NOMO-1 treated with DMSO at 0.1 percent for 48 hours (cell line): ENCODE measurements around the gene RPS16.

ENCODE experiments used
- DNase-seq: peaks from one replicate; lab custom pipeline; 2025; ENCODE audit not compliant: unreplicated experiment; lab: John Stamatoyannopoulos, UW

Gene RPS16

DNA sequence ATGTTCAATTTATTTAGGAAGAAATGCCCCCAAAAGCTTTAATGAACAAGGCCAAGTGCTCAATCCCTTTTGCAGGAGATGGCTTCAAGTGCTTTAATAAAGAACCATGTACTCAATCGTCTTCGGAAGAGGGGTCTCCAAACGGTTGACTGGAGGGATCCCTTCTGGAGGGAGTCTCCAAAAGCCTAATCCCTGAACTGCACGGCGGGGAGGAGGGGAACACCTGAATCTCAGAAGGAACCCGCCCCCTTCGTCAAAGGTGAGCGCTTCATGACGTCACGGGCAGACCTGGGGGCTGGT is 45.3 kb downstream of the RPS16 start:
- no peak for DNase-seq

- no peak for DNase-seq
Measured at GRCh38 chr19:39389631-39390414, 45.9 kb downstream of the RPS16 start.

DNA sequence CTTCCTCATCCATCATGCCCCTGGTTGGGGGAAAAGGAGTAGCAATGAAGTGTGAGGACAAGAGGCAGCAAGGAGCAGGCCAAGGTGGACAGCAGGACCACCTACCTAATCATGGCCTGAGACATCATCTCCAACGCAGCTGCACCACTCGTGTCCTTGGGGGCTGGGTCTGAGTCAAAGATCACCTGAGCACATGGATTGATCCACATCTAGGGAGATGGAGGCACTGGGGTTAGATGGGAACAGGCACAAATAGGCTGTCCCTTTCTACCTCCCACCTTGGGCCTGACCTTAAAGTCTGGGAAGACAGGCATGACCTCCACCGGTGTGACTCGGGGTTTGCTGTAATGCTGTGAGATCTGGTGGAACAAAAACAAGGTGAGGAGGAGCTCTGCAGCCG is 47.1 kb downstream of the RPS16 start:
- no peak for DNase-seq

DNA sequence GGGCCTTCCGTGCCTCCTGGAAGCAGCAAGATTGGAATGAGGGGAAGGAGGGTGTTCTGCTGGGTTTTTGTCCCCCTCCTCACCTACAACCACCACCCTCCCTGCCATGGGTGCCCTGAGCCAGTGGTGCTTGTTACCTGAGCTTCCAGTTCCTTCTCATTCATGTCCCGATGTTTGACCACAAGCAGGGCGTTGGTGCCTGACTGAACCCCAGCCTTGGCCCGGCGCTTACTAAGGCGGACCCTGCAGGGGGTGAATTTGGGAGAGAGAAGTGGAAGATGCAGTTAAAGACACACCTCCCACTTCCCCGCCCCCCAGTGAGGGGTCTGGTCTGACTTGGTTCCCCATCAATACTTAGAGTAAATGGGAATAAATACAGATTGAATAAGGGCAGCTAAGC is 49.2 kb downstream of the RPS16 start:
- no peak for DNase-seq

- no peak for DNase-seq
Measured at GRCh38 chr19:39385629-39386411, 49.9 kb downstream of the RPS16 start.

DNA sequence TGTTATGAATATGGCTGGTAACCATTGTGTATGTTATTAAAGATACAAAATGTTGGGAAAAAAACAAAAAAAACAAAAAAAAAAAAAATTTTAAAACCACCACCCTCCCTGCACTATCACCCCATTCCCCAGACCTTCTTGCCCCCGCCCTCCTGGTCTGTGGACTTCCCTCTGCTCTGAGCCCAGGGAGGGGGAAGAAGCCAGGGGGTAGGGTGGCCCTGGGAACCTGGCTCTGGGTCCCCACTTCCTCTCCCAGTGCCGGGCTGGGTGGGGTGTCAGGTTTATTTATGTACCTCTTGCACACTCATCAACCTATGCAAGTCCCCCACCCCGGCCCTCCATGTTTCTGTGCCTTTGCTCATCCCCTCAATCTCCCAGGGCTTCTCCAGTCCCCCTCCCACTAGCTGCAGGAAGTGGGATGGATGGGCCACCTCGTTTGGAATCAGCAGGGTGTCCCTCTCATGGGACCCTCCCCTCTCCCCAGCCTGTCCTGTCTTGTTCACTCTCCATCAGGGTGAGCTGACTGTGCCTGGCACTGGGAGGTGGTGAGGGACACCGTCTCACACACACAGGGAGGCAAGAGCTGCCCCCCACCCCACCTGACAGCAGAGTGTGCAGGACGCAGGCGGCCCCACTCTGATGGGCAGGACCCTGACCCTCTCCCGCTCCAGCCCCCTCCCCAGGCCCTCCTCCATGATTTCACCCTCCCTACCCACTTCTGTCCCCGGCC is 50.7 kb downstream of the RPS16 start:
- DNase-seq: no peak
